ENCODE data around the gene LEPR. TPM values are rescaled to one million over a fixed set of nuclear protein-coding genes. Genes with fewer than 3 reads are reported as not detected.
"Not testable (repeated sequence)": the region's sequence is repeated elsewhere in the genome, so short reads cannot be mapped to it uniquely, and the experiment has no call there.

The LEPR gene
- total RNA-seq, 1 experiment from 2014 or later, result 5.3 TPM

DNA sequence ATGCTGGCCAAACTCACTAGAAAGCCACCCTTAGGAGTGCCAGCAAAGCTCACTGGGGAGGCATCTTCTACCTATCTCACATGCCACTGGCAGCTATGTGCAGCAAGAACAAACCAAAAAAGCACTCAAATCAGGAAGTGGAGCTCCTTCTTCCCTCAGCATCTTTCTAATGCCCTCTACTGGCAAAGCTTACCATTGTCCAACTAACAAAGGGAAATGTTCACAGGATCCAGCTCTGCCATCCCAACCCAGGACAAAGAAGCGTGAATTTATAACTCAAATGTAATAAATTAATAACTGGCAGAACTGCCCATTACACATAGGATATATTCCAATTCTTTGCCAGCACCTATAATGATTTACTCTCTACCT lies 38.9 kb downstream of the LEPR start:
- ChIA-PET POLR2A (interaction anchor here (0.6 to 1.1 kb wide), 3 partner anchors 28 to 220 kb away, joined by 3 read pairs; partner anchors contain the start of genes LEPR and LEPROT), CTCF (interaction anchor here (0.6 to 3.7 kb wide), 45 partner anchors 8 to 499 kb away, joined by 3 to 76 read pairs (median 4); partner anchors contain the start of genes DNAJC6, LEPR and LEPROT)
- no peak for TF ChIP-seq PRRX2 (CRISPR knock-in tag; IDR thresholded peaks at IDR 0.05)
- TF ChIP-seq, protein P1, sequence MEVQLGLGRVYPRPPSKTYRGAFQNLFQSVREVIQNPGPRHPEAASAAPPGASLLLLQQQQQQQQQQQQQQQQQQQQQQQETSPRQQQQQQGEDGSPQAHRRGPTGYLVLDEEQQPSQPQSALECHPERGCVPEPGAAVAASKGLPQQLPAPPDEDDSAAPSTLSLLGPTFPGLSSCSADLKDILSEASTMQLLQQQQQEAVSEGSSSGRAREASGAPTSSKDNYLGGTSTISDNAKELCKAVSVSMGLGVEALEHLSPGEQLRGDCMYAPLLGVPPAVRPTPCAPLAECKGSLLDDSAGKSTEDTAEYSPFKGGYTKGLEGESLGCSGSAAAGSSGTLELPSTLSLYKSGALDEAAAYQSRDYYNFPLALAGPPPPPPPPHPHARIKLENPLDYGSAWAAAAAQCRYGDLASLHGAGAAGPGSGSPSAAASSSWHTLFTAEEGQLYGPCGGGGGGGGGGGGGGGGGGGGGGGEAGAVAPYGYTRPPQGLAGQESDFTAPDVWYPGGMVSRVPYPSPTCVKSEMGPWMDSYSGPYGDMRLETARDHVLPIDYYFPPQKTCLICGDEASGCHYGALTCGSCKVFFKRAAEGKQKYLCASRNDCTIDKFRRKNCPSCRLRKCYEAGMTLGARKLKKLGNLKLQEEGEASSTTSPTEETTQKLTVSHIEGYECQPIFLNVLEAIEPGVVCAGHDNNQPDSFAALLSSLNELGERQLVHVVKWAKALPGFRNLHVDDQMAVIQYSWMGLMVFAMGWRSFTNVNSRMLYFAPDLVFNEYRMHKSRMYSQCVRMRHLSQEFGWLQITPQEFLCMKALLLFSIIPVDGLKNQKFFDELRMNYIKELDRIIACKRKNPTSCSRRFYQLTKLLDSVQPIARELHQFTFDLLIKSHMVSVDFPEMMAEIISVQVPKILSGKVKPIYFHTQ (CRISPR knock-in tag; IDR thresholded peaks at IDR 0.05), result no peak
- TF ChIP-seq ZNF317 (CRISPR knock-in tag; IDR thresholded peaks at IDR 0.05; ENCODE audit: borderline replicate concordance, low read depth), result no peak
- TF ChIP-seq, protein P2, sequence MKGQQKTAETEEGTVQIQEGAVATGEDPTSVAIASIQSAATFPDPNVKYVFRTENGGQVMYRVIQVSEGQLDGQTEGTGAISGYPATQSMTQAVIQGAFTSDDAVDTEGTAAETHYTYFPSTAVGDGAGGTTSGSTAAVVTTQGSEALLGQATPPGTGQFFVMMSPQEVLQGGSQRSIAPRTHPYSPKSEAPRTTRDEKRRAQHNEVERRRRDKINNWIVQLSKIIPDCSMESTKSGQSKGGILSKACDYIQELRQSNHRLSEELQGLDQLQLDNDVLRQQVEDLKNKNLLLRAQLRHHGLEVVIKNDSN (CRISPR knock-in tag; IDR thresholded peaks at IDR 0.05), result no peak
- no peak for TF ChIP-seq ESRRA (CRISPR knock-in tag; IDR thresholded peaks at IDR 0.05; ENCODE audit: borderline replicate concordance)
- TF ChIP-seq, protein P3, sequence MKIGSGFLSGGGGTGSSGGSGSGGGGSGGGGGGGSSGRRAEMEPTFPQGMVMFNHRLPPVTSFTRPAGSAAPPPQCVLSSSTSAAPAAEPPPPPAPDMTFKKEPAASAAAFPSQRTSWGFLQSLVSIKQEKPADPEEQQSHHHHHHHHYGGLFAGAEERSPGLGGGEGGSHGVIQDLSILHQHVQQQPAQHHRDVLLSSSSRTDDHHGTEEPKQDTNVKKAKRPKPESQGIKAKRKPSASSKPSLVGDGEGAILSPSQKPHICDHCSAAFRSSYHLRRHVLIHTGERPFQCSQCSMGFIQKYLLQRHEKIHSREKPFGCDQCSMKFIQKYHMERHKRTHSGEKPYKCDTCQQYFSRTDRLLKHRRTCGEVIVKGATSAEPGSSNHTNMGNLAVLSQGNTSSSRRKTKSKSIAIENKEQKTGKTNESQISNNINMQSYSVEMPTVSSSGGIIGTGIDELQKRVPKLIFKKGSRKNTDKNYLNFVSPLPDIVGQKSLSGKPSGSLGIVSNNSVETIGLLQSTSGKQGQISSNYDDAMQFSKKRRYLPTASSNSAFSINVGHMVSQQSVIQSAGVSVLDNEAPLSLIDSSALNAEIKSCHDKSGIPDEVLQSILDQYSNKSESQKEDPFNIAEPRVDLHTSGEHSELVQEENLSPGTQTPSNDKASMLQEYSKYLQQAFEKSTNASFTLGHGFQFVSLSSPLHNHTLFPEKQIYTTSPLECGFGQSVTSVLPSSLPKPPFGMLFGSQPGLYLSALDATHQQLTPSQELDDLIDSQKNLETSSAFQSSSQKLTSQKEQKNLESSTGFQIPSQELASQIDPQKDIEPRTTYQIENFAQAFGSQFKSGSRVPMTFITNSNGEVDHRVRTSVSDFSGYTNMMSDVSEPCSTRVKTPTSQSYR (CRISPR knock-in tag; IDR thresholded peaks at IDR 0.05), result no peak
- no peak for TF ChIP-seq NFATC4 (CRISPR knock-in tag; IDR thresholded peaks at IDR 0.05)
- no peak for TF ChIP-seq OVOL2 (CRISPR knock-in tag; IDR thresholded peaks at IDR 0.05; ENCODE audit: borderline replicate concordance)
- TF ChIP-seq TEAD4 (CRISPR knock-in tag; IDR thresholded peaks at IDR 0.05), result no peak
- no peak for TF ChIP-seq IRF2 (CRISPR knock-in tag; IDR thresholded peaks at IDR 0.05; ENCODE audit: borderline replicate concordance, low read depth)
- no peak overlapping the region for H3K27ac Mint-ChIP-seq
- H3K4me3 Mint-ChIP-seq, result no peak overlapping the region
- H3K27me3 Mint-ChIP-seq (ENCODE audit: low read depth), result no peaks in the 10 kb centered on the region; the same call in 1 of the 2 replicates
- peaks cover 28% of the 10 kb centered on the region for H3K4me1 Mint-ChIP-seq
- peaks cover 35% of the 10 kb centered on the region for H3K9me3 Mint-ChIP-seq
- DNase-seq (ENCODE audit: low spot score) (no peak), ATAC-seq (peak; percentile 92)
- peaks cover 16% of the 10 kb centered on the region for H3K36me3 Mint-ChIP-seq

DNA sequence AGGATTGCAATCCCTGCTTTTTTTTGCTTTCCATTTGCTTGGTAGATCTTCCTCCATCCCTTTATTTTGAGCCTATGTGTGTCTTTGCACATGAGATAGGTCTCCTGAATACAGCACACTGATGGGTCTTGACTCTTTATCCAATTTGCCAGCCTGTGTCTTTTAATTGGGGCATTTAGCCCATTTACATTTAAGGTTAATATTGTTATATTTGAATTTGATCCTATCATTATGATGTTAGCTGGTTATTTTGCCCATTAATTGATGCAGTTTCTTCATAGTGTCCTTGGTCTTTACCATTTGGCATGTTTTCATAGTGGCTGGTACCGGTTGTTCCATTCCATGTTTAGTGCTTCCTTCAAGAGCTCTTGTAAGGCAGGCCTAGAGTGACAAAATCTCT lies 45.4 kb downstream of the LEPR start:
- H3K4me3 Mint-ChIP-seq; H3K36me3 Mint-ChIP-seq; ATAC-seq; H3K4me1 Mint-ChIP-seq; H3K27ac Mint-ChIP-seq; H3K27me3 Mint-ChIP-seq (ENCODE audit: low read depth); CTCF ChIA-PET; DNase-seq (ENCODE audit: low spot score): not testable (repeated sequence)
- peaks cover 20% of the 10 kb centered on the region for H3K9me3 Mint-ChIP-seq
- POLR2A ChIA-PET, result interaction anchor here (0.6 kb wide), 1 partner anchor 23 kb away, joined by 3 read pairs; no protein-coding TSS in a partner anchor

DNA sequence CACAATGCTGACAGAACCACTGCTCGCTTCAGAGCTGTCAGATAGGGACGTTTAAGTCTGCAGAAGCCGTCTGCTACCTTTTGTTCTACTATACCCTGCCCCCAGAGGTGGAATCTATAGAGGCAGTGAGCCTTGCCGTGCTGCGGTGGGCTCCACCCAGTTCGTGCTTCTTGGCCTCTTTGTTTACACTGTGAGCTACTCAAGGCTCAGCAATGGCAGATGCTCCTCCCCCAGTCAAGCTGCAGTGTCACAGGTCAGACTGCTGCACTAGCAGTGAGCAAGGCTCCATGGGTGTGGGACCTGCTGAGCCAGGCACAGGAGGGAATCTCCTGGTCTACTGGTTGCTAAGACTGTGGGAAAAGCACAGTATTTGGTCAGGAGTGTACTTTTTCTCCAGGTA lies 47.1 kb downstream of the LEPR start:
- ChIA-PET CTCF (interaction anchor here (1.0 to 2.0 kb wide), 5 partner anchors 8 to 231 kb away, joined by 3 to 21 read pairs (median 6); partner anchors contain the start of genes LEPR and LEPROT), POLR2A (no interaction called here)
- no peak overlapping the region for H3K4me3 Mint-ChIP-seq
- ATAC-seq (peak; percentile 99), DNase-seq (ENCODE audit: low spot score) (peak; percentile 63)
- TF ChIP-seq GABPB1 (CRISPR knock-in tag; IDR thresholded peaks at IDR 0.05), result 0 out of 2 replicates have a peak, but pooled peaks have one; percentile 49
- peak; percentile 88; the same call in 1 of the 2 replicates for TF ChIP-seq FOXK1 (CRISPR knock-in tag; IDR thresholded peaks at IDR 0.05)
- TF ChIP-seq GTF2I (CRISPR knock-in tag; conservative IDR thresholded peaks at IDR 0.05), result no peak
- TF ChIP-seq, protein P3 (CRISPR knock-in tag; IDR thresholded peaks at IDR 0.05), result peak; percentile 41; the same call in 1 of the 2 replicates
- peaks cover 4% of the 10 kb centered on the region for H3K4me1 Mint-ChIP-seq
- 0 out of 2 replicates have a peak, but pooled peaks cover 6% of the 10 kb centered on the region for H3K36me3 Mint-ChIP-seq
- no peak overlapping the region for H3K27ac Mint-ChIP-seq
- H3K27me3 Mint-ChIP-seq (ENCODE audit: low read depth), result no peaks in the 10 kb centered on the region
- H3K9me3 Mint-ChIP-seq, result peaks cover 20% of the 10 kb centered on the region

All from WTC11 (cell line).